HG03064 (cell line): ENCODE data around the gene CLEC16A.
A peak's percentile ranks its signal among the peaks of the same experiment; 100 is the strongest.

Source experiments
- ATAC-seq: cut with Tn5 transposase; IDR thresholded peaks from one replicate; pipeline ENCODE4 v1.9.1; 2021; ENCODE audit warnings: low read depth; ENCODE audit not compliant: unreplicated experiment

CLEC16A gene

DNA sequence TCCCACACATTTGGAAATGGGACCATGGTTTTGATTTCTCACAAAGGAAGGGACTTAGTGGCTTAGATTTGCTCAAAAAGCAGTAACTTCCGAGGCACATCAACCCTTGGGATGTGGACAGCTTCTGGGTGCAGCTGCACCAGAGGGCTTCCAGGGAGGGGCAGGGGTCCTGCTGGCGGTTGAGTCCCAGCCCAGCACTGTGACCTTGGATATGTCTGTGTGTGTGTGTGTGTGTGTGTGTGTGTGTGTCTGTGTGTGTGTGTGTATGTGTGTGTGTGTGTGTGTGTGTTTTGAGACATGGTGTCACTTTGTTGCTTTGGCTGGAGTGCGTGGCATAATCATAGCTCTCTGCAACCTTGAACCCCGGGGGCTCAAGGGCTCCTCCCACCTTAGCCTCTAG lies 130.8 kb downstream of the CLEC16A start:
- no peak for ATAC-seq

DNA sequence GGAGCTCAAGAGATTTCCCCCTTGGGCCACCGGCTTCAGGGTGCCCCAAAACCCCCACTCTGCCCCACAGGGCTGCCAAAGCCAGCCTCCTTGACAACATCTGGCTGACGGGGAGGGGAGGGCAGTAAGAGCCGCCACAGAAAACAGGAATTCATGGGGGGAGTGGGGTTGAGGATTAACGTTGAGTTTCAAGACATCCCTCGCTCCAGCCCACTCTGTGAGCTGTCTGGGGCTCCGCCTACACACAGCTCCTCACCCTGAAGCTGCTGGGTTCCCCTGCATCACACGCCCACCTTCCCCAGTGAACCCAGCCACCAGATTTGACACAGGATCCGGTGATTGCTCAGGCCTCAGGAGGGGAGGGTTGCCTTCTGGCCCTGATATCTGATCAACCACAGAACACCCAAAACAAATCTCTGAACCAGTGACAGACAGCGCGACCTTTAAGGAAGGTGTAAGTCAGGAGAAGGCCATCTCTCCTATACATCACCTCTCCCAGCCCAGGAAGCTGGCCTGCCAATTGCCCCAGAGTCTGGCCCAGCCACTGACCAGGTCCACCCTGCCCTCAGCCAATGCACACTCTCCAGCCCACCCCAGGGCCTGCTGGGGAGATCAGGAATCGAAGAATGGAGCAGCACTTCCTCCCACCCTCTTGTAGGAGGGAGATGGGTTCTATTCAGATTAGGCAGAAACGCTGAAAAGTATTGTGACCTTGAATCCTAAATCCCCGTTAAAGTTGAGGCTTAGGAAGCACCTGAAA lies 132.1 kb downstream of the CLEC16A start:
- ATAC-seq: peak; percentile 39

DNA sequence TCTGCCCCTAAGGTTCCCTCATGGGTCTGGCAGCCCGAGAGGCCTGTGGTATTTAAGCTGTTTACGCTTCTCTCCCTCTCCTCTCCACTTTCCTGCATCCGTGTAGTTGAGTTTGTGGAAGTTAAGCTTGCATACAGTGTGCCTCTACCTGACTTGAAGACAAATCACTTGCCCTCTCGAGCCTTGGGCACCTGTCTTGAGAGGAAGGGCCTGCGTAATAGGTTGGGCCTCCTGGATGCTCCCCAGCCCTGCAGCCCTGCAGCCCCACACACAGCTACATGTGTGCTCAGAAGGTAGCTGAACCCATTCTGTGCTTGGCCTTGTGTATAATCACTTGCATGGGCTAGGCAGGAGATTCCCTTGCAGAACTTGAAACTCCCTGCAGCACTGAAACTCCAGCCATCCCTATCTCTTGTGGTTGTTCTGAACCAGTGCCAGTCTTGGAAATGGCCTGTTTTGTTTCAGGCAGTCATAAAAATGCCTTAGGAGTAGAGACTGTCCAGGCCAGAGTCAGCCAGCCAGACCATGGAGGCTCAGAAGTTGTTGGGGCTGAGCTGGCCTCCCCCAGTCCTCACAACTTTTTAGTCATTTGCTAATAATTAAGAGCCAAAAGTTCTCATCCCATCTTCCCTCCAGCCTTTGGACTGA lies 134.6 kb downstream of the CLEC16A start:
- ATAC-seq: no peak

- no peak for ATAC-seq
These were observed 135.4 kb downstream of the CLEC16A start for GRCh38 chr16:11079652-11080187.

GRCh38 chr16:11080327-11080967 lies 136.1 kb downstream of the CLEC16A start:
- no peak for ATAC-seq

DNA sequence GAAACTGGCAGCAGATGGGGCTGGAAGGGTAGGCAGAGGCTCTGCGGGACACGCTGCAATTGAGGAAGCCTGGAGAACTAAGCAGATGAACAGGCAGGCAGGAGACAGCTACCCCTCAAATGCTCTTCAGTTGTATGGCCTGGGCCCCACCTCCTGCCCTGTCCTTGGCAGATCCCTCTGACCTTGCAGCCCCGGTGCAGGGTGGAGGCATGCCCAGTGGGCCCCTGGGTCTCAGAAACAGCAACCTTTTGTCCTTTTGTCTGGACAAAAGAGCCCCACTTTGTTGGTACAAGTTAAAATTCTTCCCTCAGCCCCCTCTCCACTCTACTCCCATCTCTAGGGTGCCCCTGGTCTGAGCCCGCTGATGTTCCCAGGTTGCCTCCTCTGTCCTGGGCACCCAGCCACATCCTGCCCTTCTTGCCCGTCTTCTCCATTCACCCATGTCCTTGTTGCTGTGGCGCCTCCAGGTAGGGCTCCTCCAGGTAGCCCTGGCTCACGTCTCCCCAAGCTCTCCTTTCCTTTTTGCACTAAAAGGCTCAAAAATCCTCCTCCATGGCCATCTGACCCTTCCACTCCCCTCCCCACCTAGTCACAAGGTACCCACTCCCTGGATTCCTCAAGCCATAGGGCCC lies 136.8 kb downstream of the CLEC16A start:
- no peak for ATAC-seq

DNA sequence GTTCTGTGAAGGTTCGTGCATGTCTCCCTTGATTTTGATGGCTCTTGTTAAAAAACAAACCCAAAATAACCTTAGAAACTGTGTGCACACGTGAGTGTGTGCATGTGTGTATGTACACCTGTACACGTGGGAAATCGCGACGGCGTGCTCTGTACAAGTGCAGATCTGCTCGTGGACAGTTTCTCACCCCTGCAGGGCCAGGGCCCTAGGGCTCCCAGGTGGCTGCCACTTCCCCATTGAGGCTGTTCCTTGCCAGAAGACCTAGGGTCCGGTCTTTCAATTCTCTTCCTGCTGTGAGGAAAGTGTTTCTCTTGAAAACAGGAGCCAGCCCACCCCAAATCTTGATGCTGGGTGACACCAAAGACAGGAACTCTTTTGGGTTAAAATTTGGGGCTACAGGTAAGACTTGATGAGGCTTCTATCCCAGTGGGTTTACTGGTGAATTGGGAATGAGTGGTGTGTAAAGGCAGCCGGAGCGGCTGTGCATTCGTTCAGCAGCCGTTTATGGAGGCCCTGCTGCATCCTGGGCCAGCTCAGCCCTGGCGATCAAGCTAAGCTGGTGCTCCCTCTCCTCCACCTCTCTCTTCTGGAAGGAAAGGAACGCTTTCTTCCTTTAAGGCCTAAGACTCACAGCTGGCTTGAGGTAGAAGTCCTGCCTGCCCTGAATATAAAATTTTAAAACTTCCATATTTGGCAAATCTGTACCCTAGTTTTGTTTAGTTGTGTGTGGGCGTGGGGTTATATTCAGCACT lies 137.9 kb downstream of the CLEC16A start:
- ATAC-seq: no peak

- no peak for ATAC-seq
These were observed 138.6 kb downstream of the CLEC16A start for GRCh38 chr16:11082860-11083388.

DNA sequence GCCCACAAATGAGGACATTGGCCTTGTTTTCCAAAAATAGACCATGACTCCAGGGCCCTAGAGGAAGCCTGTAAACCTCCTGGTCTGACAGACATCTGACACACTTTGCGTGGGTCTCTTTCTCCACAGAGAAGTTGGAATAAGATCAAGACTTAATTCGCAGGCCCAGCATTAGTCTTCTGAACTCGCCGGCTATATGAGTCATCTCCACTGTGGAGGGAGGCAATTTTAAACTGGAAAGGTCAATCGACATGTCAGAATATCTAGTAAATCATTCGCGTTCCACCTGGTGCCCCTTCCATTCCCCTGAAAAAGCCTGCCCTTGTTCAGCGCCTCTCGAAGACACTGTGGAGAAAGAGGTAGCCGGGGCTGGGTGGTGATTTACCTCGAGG lies 140.1 kb downstream of the CLEC16A start:
- ATAC-seq: no peak

GRCh38 chr16:11084876-11085485 lies 140.6 kb downstream of the CLEC16A start:
- ATAC-seq: no peak

GRCh38 chr16:11085916-11086315 lies 141.6 kb downstream of the CLEC16A start:
- ATAC-seq: no peak

DNA sequence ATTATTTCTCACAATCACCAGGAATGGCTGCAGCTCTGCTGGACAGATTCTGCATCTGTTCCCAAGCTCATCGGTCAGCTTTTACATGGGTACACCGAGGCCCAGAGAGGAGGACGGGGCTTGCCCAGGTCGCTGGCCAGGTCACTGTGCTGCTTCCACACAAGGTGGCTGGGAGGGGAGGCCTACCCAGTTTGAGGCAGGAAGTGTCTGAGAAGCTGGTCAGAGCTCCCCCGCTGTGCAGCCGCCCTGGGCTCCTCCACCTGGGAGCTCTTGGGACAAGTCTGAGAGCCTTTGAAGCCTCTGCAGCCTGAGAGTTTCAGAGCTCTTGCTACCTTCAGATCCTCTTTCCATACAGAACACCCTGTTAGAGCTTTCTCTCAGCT lies 143.3 kb downstream of the CLEC16A start:
- ATAC-seq: no peak

DNA sequence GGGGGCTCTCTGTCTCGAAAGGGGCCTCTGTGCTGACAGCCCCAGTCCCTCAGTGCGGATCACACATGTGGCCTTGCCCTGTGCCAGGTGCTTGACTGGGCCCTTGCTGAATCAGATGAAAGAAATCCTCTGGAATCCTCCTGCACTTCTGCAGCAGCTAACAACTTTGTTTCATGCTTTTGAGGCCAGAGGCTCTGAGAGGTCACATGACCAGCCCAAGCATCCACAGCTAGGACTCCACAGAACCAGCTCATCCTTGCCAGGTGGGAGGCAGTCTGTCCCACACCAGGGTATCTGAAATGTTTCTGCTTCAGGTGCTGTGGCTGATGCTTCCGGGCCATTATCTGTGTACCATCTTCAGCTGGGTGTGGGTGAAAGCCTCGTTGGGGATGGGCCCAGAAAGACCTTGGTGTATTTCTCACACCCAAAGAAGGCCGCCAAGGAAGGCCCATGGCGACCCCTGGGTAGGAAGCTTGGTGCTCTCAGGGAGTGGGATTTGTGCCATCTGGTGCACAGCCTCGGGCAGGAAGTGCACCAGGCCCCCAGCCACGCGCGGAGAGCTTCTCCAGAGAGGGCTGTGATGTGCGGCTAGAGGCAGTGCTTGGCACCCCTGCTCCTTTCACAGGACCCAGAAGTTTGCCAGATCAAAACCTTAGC lies 143.8 kb downstream of the CLEC16A start:
- ATAC-seq: no peak

DNA sequence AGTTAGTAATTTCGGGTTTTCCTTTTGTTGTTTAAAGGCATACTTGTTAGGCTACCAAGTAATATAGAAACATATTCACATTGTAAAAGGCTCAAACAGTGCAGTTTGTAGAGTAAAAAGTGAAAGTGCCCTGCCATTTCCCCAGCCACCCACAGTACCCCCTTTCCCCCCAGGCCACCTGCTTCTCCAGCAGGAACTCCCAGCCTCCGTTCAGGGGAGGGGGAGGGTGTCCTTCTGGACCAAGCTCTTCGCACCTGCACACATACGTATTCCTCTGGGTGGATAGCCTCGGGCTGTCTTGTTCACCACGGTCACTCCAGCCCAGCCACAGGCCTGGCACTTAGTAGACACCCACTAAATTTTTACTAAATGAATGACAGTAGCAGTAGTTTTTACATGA lies 144.5 kb downstream of the CLEC16A start:
- ATAC-seq: no peak

DNA sequence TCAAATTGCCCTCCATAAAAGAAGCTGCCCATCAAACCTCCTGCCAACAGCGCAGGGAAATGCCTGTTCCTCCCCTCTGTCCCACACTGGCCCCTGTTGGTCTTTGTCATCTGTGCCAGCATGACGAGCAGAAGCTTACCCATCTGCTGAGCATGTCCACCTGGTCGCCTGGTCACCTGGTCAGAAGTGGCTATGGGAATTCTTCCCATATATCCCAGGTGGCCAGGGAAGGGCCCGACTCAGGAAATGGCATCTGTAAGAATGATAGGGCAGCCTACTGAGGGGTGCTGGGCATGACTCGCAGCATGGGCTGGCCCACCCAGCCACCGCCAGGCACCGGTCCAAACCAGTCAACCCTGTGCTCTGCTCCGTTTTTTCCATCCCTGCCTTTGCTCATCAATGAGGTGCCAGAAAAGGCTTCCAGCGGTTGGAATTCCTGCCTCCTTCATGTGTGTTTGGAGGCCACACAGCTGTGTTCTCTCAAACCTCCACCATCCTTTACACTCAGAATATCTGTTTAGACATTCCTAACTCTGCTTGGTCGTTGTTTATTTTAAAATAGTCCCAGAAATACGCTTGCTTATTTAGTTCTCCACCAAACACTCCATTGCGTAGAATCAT lies 145.2 kb downstream of the CLEC16A start:
- ATAC-seq: no peak

DNA sequence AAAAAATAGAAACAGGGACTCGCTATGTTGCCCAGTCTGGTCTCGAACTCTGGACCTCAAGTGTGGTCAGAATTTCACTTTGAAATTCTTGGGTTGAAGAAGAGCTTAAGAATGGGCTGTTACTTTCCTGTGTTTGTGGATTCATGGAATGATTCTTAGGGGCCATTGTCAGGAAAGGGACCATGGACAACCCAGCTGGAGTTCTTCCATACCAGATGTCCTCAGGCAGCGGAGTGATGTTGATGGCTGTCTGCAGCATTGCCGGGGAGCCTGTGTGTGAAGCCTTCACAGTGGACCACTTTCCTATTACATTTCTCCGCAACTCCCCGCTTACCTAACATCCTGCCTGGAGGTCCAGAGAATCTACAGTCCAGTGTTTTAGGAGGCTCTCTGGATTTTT lies 145.9 kb downstream of the CLEC16A start:
- ATAC-seq: no peak

DNA sequence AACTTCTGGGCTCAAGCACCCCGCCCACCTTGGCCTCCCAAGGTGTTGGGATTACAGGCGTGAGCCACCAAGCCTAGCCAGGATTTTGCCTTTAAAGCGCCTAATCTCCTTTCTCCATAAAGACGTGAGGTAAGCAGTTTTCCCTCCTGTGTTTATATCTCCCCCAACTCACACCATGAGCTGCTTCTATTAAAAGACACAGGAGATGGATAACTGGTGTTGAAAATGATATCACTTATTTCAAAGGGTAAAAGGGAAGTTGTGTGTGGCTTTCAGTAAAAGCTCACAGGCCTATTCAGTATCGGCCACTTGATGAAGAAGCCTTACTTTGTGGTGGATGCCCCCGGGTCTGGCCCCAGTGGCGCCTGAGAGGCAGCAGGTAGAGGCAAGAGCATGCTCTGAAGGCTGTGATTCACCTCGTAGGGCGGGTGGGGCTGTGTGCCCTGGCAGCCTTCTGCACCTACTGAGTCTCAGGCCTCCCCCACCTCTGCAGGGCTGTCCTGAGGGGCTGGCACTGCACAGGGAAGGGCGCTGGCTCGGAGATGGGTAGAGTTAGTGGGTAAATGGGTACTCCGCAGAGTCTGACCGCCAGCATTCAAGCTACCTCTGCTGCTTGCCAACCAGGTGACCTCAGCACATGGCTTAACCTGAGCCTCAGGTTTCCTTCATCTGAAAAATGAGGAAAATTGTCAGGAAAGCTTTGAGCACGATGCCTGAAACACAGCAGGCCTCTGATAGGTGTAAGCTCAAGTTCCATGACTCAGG lies 146.8 kb downstream of the CLEC16A start:
- no peak for ATAC-seq
